Adrenal gland (tissue), 12 donors: ENCODE data around the gene KIAA0930. TPM values are rescaled to one million over a fixed set of nuclear protein-coding genes. Genes with fewer than 3 reads are reported as not detected.

ENCODE experiments used
- DNase-seq, 7 donors: peaks; one replicate each; pipeline ENCODE4 v3.0.0-alpha.2; 2019 to 2020
- H3K27ac ChIP-seq, 5 donors: fragments of 200-600 bp; sonication (generic) in 4 of 5; 1 replicate in 3 of 5; 2 replicates in 2 of 5; pipeline versions ENCODE4 v1.5.1 to v1.8.0; 2016 to 2020; ENCODE audit warnings: mild to moderate bottlenecking in 1 of 5
- H3K27me3 ChIP-seq: fragments of 200-600 bp; 2 replicates; pipeline ENCODE4 v1.8.0; 2021
- H3K36me3 ChIP-seq, 2 donors: fragments of 200-600 bp; replicated peaks in 1 of 2; 1 replicate in 1 of 2; 2 replicates in 1 of 2; pipeline versions ENCODE4 v1.5.1 to v1.8.0; 2018 to 2022
- H3K4me1 ChIP-seq, 2 donors: fragments of 200-600 bp; replicated peaks in 1 of 2; 1 replicate in 1 of 2; 2 replicates in 1 of 2; pipeline versions ENCODE4 v1.5.1 to v1.8.0; 2018 to 2021
- H3K4me3 ChIP-seq, 4 donors: fragments of 200-600 bp; sonication (generic) in 3 of 4; one replicate each; pipeline ENCODE4 v1.5.1; 2016 to 2018
- H3K9me3 ChIP-seq, 3 donors: fragments of 200-600 bp; sonication (generic) in 1 of 3; replicated peaks in 1 of 3; 1 replicate in 2 of 3; 2 replicates in 1 of 3; pipeline versions ENCODE4 v1.5.1 to v1.8.0; 2016 to 2021
- CTCF ChIP-seq, 6 experiments: fragments of 450-650 bp in 4 of 6; fragments of 200-600 bp in 2 of 6; sonication (generic) in 1 of 6; IDR thresholded peaks; 1 replicate in 5 of 6; 2 replicates in 1 of 6; pipeline versions ENCODE4 v1.5.1 to v1.8.0; 2016 to 2021; ENCODE audit warnings: antibody characterized with exemption in 6 of 6, mild to moderate bottlenecking in 2 of 6, moderate library complexity in 1 of 6
- POLR2A ChIP-seq, 2 donors: fragments of 450-650 bp; IDR thresholded peaks; one replicate each; pipeline ENCODE4 v1.6.1; 2017; ENCODE audit warnings: antibody characterized with exemption in 2 of 2, mild to moderate bottlenecking in 2 of 2, moderate library complexity in 1 of 2
- WGBS, 4 donors: extraction: QIAGEN DNeasy Blood & Tissue Kit in 2 of 4; methylation state at CpG; one replicate each; pipeline versions ENCODE4 v1.1.5 to v1.1.7; 2013 to 2017; 5-methylcytosine and 5-hydroxymethylcytosine counted together
- intact Hi-C, 2 donors: fragments of 100-400 bp; cut with DNase I; formaldehyde crosslinking; loops; one replicate each; pipeline versions ENCODE4 v1.14.1 to v1.15.0; 2022 to 2023
- polyA plus RNA-seq, 3 donors: library from polyadenylated mRNA; stranded (reverse); fragments of 200-250 nt in 2 of 3; fragments of 350-450 nt in 1 of 3; fragmentation: Illumina TruSeq in 1 of 3; extraction: RNeasy Lipid Tissue Mini Kit (QIAGEN cat#74804) in 1 of 3; gene quantifications; one replicate each; pipeline ENCODE4 v1.2.3, GENCODE V29; 2013 to 2014
- total RNA-seq, 9 donors: library from RNA; depleted of rRNA in 4 of 9; stranded (reverse); fragments of >200 nt in 4 of 9; fragments of 120-200 nt in 1 of 9; fragmentation: NEBNext Ultra II Directional in 1 of 9; extraction: Animal tissue kit (Norgen Biotek cat#: 25700) in 1 of 9; gene quantifications; one replicate each; pipeline versions ENCODE4 v1.1.0 to v1.2.4, GENCODE V29; 2013 to 2023
- donor health status: healthy with polysubstance abuse.
- donor health status: Bipolar disorder and iron deficiency.
- donor health status: DM: yes; HTN: yes; CAD: no.
- donor health status: DM: no; HTN: no; CAD: no.
- donor health status: DM: no; HTN: no; CAD: no.
- donor health status: DM: yes; HTN: yes; CAD: no.

KIAA0930 gene
- total and polyA plus RNA-seq, 12 donors: 40.3 to 183 (median 96.4) TPM

GRCh38 chr22:45212992-45213751, 27.5 kb downstream of the KIAA0930 start:
- H3K4me1 ChIP-seq: peaks cover 19 to 37% of the 10 kb centered on the region in 2 donors
- peak overlapping the region; percentile 52 to 89 (median 82) for H3K27ac ChIP-seq
- H3K9me3 ChIP-seq: no peaks in the 10 kb centered on the region
- TF ChIP-seq CTCF (IDR thresholded peaks at IDR 0.05) (no peak), POLR2A (IDR thresholded peaks at IDR 0.05) (peak in 1 of 2 donors; percentile 54)
- H3K27me3 ChIP-seq: no peaks in the 10 kb centered on the region
- intact Hi-C loops: no loop called here
- DNase-seq: peak; percentile 60 to 87 (median 80)
- H3K36me3 ChIP-seq: no peaks in the 10 kb centered on the region
- 51 to 60% (median 56%) methylated on average over 19 to 22 of the region's 22 CpGs for WGBS, 4 donors
- peak overlapping the region in 2 of 4 donors; percentile 48 for H3K4me3 ChIP-seq

GRCh38 chr22:45212306-45212709, 28.4 kb downstream of the KIAA0930 start:
- DNase-seq: peak; percentile 82 to 95 (median 94)
- Histone ChIP-seq H3K4me3 (peak overlapping the region in 2 of 4 donors; percentile 48), H3K9me3 (no peaks in the 10 kb centered on the region), H3K27ac (peak overlapping the region; percentile 52 to 89 (median 82)), H3K27me3 (no peaks in the 10 kb centered on the region), H3K4me1 (peaks cover 19 to 37% of the 10 kb centered on the region in 2 donors), H3K36me3 (no peaks in the 10 kb centered on the region)
- intact Hi-C loops: no loop called here
- TF ChIP-seq POLR2A (IDR thresholded peaks at IDR 0.05) (peak; percentile 18 to 80), CTCF (IDR thresholded peaks at IDR 0.05) (peak in 4 of 6 experiments; percentile 12 to 36 (median 32))
- WGBS, 4 donors: 6 to 15% (median 10%) methylated on average over 10 to 14 of the region's 14 CpGs

GRCh38 chr22:45211848-45212247, 28.8 kb downstream of the KIAA0930 start:
- H3K4me1 ChIP-seq: peaks cover 19 to 37% of the 10 kb centered on the region in 2 donors
- 68 to 76% (median 71%) methylated on average over 11 to 18 of the region's 18 CpGs for WGBS, 4 donors
- no peak for DNase-seq
- intact Hi-C loops: no loop called here
- H3K36me3 ChIP-seq: no peaks in the 10 kb centered on the region
- no peaks in the 10 kb centered on the region for H3K9me3 ChIP-seq
- H3K27me3 ChIP-seq: no peaks in the 10 kb centered on the region
- H3K4me3 ChIP-seq: peak overlapping the region in 1 of 4 donors; percentile 48
- TF ChIP-seq POLR2A (IDR thresholded peaks at IDR 0.05) (no peak), CTCF (IDR thresholded peaks at IDR 0.05) (no peak)
- H3K27ac ChIP-seq: peak overlapping the region; percentile 52 to 89 (median 82)

GRCh38 chr22:45211435-45211834, 29.3 kb downstream of the KIAA0930 start:
- no peaks in the 10 kb centered on the region for H3K9me3 ChIP-seq
- H3K27me3 ChIP-seq: no peaks in the 10 kb centered on the region
- 56 to 74% (median 57%) methylated on average over 4 to 8 of the region's 8 CpGs for WGBS, 4 donors
- H3K4me1 ChIP-seq: peaks cover 19 to 37% of the 10 kb centered on the region in 2 donors
- TF ChIP-seq CTCF (IDR thresholded peaks at IDR 0.05) (no peak), POLR2A (IDR thresholded peaks at IDR 0.05) (no peak)
- H3K36me3 ChIP-seq: no peaks in the 10 kb centered on the region
- peak overlapping the region in 4 of 5 donors; percentile 82 to 89 (median 84) for H3K27ac ChIP-seq
- DNase-seq: peak in 1 of 7 donors; percentile 60
- intact Hi-C loops: no loop called here
- peak overlapping the region in 1 of 4 donors; percentile 48 for H3K4me3 ChIP-seq
